WTC11 (cell line): Measurements from ENCODE around the gene BRICD5. TPM values are rescaled to one million over a fixed set of nuclear protein-coding genes. Genes with fewer than 3 reads are reported as not detected.

Experiments used
- AR ChIP-seq: fragments of 250-450 bp; sonication (Bioruptor Pico); IDR thresholded peaks from 2 replicates; pipeline ENCODE4 v1.9.0; 2021; ENCODE audit warnings: mild to moderate bottlenecking
- ARID4B ChIP-seq: sonication (generic); formaldehyde crosslinking; IDR thresholded peaks from 2 replicates; pipeline ENCODE4 v1.8.0; 2023; ENCODE audit warnings: missing genetic modification reagents, mild to moderate bottlenecking, borderline replicate concordance
- ATF1 ChIP-seq: sonication (generic); formaldehyde crosslinking; IDR thresholded peaks from 2 replicates; pipeline ENCODE4 v1.8.1; 2023; ENCODE audit warnings: mild to moderate bottlenecking, moderate library complexity, missing genetic modification reagents
- CREM ChIP-seq: sonication (generic); formaldehyde crosslinking; IDR thresholded peaks from 2 replicates; pipeline ENCODE4 v1.8.1; 2022; ENCODE audit warnings: mild to moderate bottlenecking, missing genetic modification reagents, moderate library complexity
- FOXK1 ChIP-seq: sonication (generic); formaldehyde crosslinking; IDR thresholded peaks from 2 replicates; pipeline ENCODE4 v1.8.0; 2022; ENCODE audit warnings: mild to moderate bottlenecking, moderate library complexity, missing genetic modification reagents
- GABPB1 ChIP-seq: sonication (generic); formaldehyde crosslinking; IDR thresholded peaks from 2 replicates; pipeline ENCODE4 v1.8.1; 2023; ENCODE audit warnings: mild to moderate bottlenecking, missing genetic modification reagents
- JUN ChIP-seq: sonication (generic); formaldehyde crosslinking; IDR thresholded peaks from 2 replicates; pipeline ENCODE4 v1.8.0; 2023; ENCODE audit warnings: mild to moderate bottlenecking, missing genetic modification reagents
- KAT7 ChIP-seq: sonication (generic); formaldehyde crosslinking; IDR thresholded peaks from 2 replicates; pipeline ENCODE4 v1.8.1; 2023; ENCODE audit warnings: missing genetic modification reagents, mild to moderate bottlenecking, borderline replicate concordance
- NR3C1 ChIP-seq: sonication (generic); formaldehyde crosslinking; conservative IDR thresholded peaks from 2 replicates; pipeline ENCODE4 v1.8.1; 2023; ENCODE audit warnings: low read depth, mild to moderate bottlenecking, missing genetic modification reagents
- PRRX2 ChIP-seq: fragments of 250-450 bp; sonication (Bioruptor Pico); IDR thresholded peaks from 2 replicates; pipeline ENCODE4 v1.8.0; 2021; ENCODE audit warnings: mild to moderate bottlenecking
- RELA ChIP-seq: sonication (generic); formaldehyde crosslinking; IDR thresholded peaks from 2 replicates; pipeline ENCODE4 v1.8.1; 2022; ENCODE audit warnings: missing genetic modification reagents, mild to moderate bottlenecking, borderline replicate concordance
- SP1 ChIP-seq: sonication (generic); formaldehyde crosslinking; conservative IDR thresholded peaks from 2 replicates; pipeline ENCODE4 v1.8.1; 2022; ENCODE audit warnings: missing genetic modification reagents
- TEAD1 ChIP-seq: sonication (generic); formaldehyde crosslinking; IDR thresholded peaks from 2 replicates; pipeline ENCODE4 v1.8.0; 2022; ENCODE audit warnings: mild to moderate bottlenecking, missing genetic modification reagents
- ZNF138 ChIP-seq: sonication (generic); formaldehyde crosslinking; conservative IDR thresholded peaks from 2 replicates; pipeline ENCODE4 v1.8.1; 2022; ENCODE audit warnings: mild to moderate bottlenecking, moderate library complexity, missing genetic modification reagents
- ZNF263 ChIP-seq: sonication (generic); formaldehyde crosslinking; IDR thresholded peaks from 2 replicates; pipeline ENCODE4 v1.8.1; 2022; ENCODE audit warnings: low read depth, mild to moderate bottlenecking, moderate library complexity, missing genetic modification reagents
- ZNF317 ChIP-seq: sonication (generic); formaldehyde crosslinking; IDR thresholded peaks from 2 replicates; pipeline ENCODE4 v1.8.1; 2023; ENCODE audit warnings: low read depth, mild to moderate bottlenecking, moderate library complexity, missing genetic modification reagents, borderline replicate concordance
- ZSCAN18 ChIP-seq: fragments of 250-450 bp; sonication (Bioruptor Pico); IDR thresholded peaks from 2 replicates; pipeline ENCODE4 v2.1.2; 2022; ENCODE audit warnings: mild to moderate bottlenecking, moderate library complexity
- total RNA-seq: library from RNA; stranded (reverse); gene quantifications from 3 replicates; pipeline ENCODE4 v1.2.3, GENCODE V29; 2021
- TF ChIP-seq, protein P1 (sequence below): sonication (generic); formaldehyde crosslinking; IDR thresholded peaks from 2 replicates; pipeline ENCODE4 v1.8.0; 2022; ENCODE audit warnings: mild to moderate bottlenecking, missing genetic modification reagents
- TF ChIP-seq, protein P2 (sequence below): sonication (generic); formaldehyde crosslinking; IDR thresholded peaks from 2 replicates; pipeline ENCODE4 v1.8.1; 2023; ENCODE audit warnings: mild to moderate bottlenecking, missing genetic modification reagents, borderline replicate concordance
- TF ChIP-seq, protein P3 (sequence below): sonication (generic); formaldehyde crosslinking; IDR thresholded peaks from 2 replicates; pipeline ENCODE4 v1.8.1; 2022; ENCODE audit warnings: mild to moderate bottlenecking, moderate library complexity, missing genetic modification reagents
- TF ChIP-seq, protein P4 (sequence below): sonication (generic); formaldehyde crosslinking; IDR thresholded peaks from 2 replicates; pipeline ENCODE4 v1.8.1; 2023; ENCODE audit warnings: mild to moderate bottlenecking, missing genetic modification reagents, moderate library complexity

Gene BRICD5
- total RNA-seq, 1 experiment from 2014 or later, result 13.6 TPM

GRCh38 chr16:2205104-2205966, 5.3 kb downstream of the BRICD5 start, which contains the start of gene MLST8 (continued):
- TF ChIP-seq ARID4B (CRISPR knock-in tag) (peak; percentile 80; the same call in 1 of the 2 replicates), SP1 (CRISPR knock-in tag) (peak; percentile 36; the same call in 1 of the 2 replicates), CREM (CRISPR knock-in tag) (peak; percentile 66; the same call in 1 of the 2 replicates), TEAD1 (CRISPR knock-in tag) (no peak), ATF1 (CRISPR knock-in tag) (0 out of 2 replicates have a peak, but pooled peaks have one; percentile 73), ZSCAN18 (no peak), AR (CRISPR knock-in tag) (no peak), ZNF263 (CRISPR knock-in tag) (no peak), RELA (CRISPR knock-in tag) (no peak), PRRX2 (no peak), KAT7 (peak; percentile 38; the same call in 1 of the 2 replicates), ZNF317 (CRISPR knock-in tag) (no peak), ZNF138 (no peak), JUN (CRISPR knock-in tag) (0 out of 2 replicates have a peak, but pooled peaks have one; percentile 29), FOXK1 (CRISPR knock-in tag) (peak; percentile 44), GABPB1 (CRISPR knock-in tag) (no peak), NR3C1 (CRISPR knock-in tag) (no peak)
- TF ChIP-seq, protein P1, sequence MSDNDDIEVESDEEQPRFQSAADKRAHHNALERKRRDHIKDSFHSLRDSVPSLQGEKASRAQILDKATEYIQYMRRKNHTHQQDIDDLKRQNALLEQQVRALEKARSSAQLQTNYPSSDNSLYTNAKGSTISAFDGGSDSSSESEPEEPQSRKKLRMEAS (CRISPR knock-in tag), result peak; percentile 44; the same call in 1 of the 2 replicates
- TF ChIP-seq, protein P2, sequence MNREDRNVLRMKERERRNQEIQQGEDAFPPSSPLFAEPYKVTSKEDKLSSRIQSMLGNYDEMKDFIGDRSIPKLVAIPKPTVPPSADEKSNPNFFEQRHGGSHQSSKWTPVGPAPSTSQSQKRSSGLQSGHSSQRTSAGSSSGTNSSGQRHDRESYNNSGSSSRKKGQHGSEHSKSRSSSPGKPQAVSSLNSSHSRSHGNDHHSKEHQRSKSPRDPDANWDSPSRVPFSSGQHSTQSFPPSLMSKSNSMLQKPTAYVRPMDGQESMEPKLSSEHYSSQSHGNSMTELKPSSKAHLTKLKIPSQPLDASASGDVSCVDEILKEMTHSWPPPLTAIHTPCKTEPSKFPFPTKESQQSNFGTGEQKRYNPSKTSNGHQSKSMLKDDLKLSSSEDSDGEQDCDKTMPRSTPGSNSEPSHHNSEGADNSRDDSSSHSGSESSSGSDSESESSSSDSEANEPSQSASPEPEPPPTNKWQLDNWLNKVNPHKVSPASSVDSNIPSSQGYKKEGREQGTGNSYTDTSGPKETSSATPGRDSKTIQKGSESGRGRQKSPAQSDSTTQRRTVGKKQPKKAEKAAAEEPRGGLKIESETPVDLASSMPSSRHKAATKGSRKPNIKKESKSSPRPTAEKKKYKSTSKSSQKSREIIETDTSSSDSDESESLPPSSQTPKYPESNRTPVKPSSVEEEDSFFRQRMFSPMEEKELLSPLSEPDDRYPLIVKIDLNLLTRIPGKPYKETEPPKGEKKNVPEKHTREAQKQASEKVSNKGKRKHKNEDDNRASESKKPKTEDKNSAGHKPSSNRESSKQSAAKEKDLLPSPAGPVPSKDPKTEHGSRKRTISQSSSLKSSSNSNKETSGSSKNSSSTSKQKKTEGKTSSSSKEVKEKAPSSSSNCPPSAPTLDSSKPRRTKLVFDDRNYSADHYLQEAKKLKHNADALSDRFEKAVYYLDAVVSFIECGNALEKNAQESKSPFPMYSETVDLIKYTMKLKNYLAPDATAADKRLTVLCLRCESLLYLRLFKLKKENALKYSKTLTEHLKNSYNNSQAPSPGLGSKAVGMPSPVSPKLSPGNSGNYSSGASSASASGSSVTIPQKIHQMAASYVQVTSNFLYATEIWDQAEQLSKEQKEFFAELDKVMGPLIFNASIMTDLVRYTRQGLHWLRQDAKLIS (CRISPR knock-in tag), result no peak
- TF ChIP-seq, protein P3, sequence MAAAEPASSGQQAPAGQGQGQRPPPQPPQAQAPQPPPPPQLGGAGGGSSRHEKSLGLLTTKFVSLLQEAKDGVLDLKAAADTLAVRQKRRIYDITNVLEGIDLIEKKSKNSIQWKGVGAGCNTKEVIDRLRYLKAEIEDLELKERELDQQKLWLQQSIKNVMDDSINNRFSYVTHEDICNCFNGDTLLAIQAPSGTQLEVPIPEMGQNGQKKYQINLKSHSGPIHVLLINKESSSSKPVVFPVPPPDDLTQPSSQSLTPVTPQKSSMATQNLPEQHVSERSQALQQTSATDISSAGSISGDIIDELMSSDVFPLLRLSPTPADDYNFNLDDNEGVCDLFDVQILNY (CRISPR knock-in tag), result peak; percentile 40; the same call in 1 of the 2 replicates
- TF ChIP-seq, protein P4, sequence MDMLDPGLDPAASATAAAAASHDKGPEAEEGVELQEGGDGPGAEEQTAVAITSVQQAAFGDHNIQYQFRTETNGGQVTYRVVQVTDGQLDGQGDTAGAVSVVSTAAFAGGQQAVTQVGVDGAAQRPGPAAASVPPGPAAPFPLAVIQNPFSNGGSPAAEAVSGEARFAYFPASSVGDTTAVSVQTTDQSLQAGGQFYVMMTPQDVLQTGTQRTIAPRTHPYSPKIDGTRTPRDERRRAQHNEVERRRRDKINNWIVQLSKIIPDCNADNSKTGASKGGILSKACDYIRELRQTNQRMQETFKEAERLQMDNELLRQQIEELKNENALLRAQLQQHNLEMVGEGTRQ (CRISPR knock-in tag), result peak; percentile 71
